Duodenal mucosa (tissue), 2 donors: Measurements from ENCODE around the gene PKIB.
"Not testable (repeated sequence)": the region's sequence is repeated elsewhere in the genome, so short reads cannot be mapped to it uniquely, and the experiment has no call there.

ENCODE experiments used
- H3K27ac ChIP-seq: one replicate; pipeline ENCODE4 v1.7.0; 2013; ENCODE audit warnings: low read depth, low read length
- H3K27me3 ChIP-seq, 2 donors: one replicate each; pipeline ENCODE4 v1.7.0; 2013; ENCODE audit warnings: low read length in 2 of 2, control low read depth in 1 of 2; ENCODE audit not compliant: insufficient read depth in 2 of 2, control insufficient read depth in 1 of 2
- H3K36me3 ChIP-seq, 2 donors: one replicate each; pipeline ENCODE4 v1.7.0; 2013; ENCODE audit warnings: low read length in 2 of 2, control low read depth in 1 of 2; ENCODE audit not compliant: insufficient read depth in 2 of 2, control insufficient read depth in 1 of 2
- H3K4me1 ChIP-seq, 2 donors: one replicate each; pipeline ENCODE4 v1.7.0; 2013; ENCODE audit warnings: low read length in 2 of 2, control low read depth in 1 of 2; ENCODE audit not compliant: insufficient read depth in 2 of 2, control insufficient read depth in 1 of 2
- H3K4me3 ChIP-seq, 2 donors: one replicate each; pipeline ENCODE4 v1.7.0; 2013; ENCODE audit warnings: low read length in 2 of 2, low read depth in 1 of 2
- H3K9ac ChIP-seq, 2 donors: one replicate each; pipeline ENCODE4 v1.7.0; 2013; ENCODE audit warnings: low read length in 2 of 2, low read depth in 1 of 2
- H3K9me3 ChIP-seq, 2 donors: one replicate each; pipeline ENCODE4 v1.7.0; 2013; ENCODE audit warnings: low read length in 2 of 2, control low read depth in 1 of 2; ENCODE audit not compliant: control insufficient read depth in 1 of 2

Gene PKIB

DNA sequence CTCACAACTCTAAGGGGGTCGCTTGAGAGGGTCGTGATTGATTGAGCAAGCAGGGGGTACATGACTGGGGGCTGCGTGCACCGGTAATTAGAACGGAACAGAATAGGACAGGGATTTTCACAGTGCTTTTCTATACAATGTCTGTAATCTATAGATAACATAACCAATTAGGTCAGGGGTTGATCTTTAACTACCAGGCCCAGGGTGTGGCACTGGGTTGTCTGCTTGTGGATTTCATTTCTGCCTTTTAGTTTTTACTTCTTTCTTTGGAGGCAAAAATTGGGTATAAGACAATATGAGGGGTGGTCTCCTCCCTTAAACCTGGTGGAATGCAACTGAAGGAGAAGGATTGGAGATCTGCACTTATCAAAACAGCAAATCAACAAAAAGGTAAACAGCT, 138.7 kb downstream of the PKIB start:
- H3K4me3 ChIP-seq, H3K36me3 ChIP-seq, H3K9ac ChIP-seq, H3K9me3 ChIP-seq, H3K27ac ChIP-seq, H3K27me3 ChIP-seq: not testable (repeated sequence)
- peaks cover 3 to 11% of the 10 kb centered on the region in 2 donors for H3K4me1 ChIP-seq

DNA sequence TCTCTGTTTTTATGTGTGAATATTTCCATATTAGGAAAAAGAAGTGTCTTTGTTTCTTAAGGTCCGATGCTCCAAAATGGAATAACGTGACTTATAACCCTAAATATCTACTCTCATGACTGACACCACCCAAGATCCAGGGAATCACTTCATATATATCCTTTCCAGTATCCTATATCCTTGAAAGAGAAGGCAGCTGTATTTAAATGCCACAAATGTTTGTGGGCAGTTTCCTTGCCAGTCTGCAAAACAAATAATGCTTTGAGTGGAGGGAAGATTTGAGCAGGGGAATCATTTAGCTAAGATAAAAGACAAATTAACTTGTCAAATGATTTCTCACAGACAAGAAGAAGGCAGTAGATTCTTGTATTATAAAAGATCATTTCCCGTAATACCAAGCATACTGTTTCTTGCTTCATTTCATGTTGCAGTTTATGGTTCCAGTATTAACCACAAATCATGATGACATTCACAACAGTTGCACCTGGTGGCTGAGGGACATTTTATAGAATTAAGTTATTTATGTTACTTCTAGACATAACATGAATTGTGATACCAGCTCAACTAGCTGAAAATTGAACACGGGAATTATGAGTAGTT, 139.3 kb downstream of the PKIB start:
- H3K27me3 ChIP-seq, result no peaks in the 10 kb centered on the region
- H3K27ac ChIP-seq, result no peak overlapping the region
- no peak overlapping the region for H3K4me3 ChIP-seq
- no peak overlapping the region for H3K9ac ChIP-seq
- peaks cover 3 to 11% of the 10 kb centered on the region in 2 donors for H3K4me1 ChIP-seq
- no peaks in the 10 kb centered on the region for H3K9me3 ChIP-seq
- no peaks in the 10 kb centered on the region for H3K36me3 ChIP-seq

DNA sequence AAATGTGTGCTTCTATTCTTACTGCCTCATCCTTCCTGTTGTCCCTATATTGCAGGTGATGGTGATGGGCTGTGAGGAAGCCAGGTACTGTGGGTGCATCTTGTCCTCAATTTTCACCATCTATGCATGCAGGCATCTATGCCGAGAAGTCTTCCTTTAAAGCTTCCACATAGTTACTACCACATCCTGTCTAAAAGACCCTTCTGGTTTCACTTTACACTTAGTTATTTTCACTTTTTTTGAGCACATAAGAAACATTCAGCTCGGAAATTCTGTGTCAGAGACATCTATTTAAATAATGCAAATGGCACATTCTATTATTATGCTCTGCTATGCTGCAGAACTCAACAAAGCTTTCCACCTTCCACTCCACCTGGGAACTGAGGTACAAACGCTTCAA, 141.1 kb downstream of the PKIB start:
- Histone ChIP-seq H3K4me3 (no peak overlapping the region), H3K36me3 (no peaks in the 10 kb centered on the region), H3K9ac (no peak overlapping the region), H3K27ac (no peak overlapping the region), H3K4me1 (peaks cover 3 to 11% of the 10 kb centered on the region in 2 donors), H3K27me3 (no peaks in the 10 kb centered on the region), H3K9me3 (no peaks in the 10 kb centered on the region)

DNA sequence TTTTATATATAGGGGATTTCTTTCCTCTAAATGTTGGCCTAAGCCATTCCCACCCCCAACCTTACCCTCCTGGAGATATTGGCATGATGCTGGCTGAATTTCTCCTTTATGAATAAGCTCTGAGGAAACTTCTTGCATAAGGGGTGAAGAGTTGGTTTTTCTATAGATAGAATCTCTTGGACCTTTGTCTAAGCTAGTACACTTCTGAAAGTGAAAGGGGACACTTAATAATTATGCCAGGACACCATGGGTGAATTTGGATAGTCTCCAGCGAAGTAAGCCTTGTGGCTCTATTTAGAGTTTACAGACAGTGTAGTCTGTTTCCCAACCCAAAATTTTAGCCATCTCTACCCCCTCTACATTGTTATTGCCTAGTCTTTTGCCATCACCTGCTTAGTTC, 142.3 kb downstream of the PKIB start:
- no peak overlapping the region for H3K27ac ChIP-seq
- H3K9ac ChIP-seq, result no peak overlapping the region
- H3K9me3 ChIP-seq, result no peaks in the 10 kb centered on the region
- peaks cover 3 to 11% of the 10 kb centered on the region in 2 donors for H3K4me1 ChIP-seq
- H3K4me3 ChIP-seq, result no peak overlapping the region
- no peaks in the 10 kb centered on the region for H3K27me3 ChIP-seq
- H3K36me3 ChIP-seq, result no peaks in the 10 kb centered on the region

DNA sequence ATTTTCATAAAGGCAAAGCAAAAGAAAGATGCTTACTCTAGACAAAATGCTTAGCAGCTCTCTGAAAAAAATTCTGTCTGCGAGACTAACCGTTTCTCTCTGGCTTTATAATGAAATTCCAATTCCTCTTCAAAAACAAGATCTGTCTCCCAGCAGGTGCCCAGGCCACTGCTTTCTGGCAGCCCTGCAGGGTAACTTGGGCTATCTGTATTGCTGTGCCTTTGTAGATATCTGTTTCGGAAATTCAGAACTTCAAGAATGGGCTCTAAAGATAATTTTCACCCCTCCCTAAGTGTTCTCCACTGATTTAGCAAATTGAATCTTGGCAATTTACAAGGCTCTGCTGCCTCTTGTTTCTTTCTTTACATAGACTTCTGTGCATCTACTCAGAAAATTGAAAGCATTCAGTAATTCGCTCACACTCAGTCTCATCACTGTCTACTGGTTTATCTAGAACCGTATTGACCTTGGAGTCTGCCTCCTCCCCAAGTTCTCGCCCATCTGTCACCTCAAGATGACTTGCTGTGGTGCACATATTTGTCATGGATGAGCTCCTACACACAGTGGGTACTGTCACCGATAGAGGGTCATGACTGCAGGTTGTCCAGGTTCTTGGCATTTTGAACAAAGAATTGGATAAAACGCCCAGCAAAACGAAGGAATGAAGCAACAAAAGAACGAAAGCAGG, 142.9 kb downstream of the PKIB start:
- Histone ChIP-seq H3K4me3 (peak overlapping the region in 1 of 2 donors; percentile 28), H3K9me3 (no peaks in the 10 kb centered on the region), H3K27me3 (no peaks in the 10 kb centered on the region), H3K36me3 (no peaks in the 10 kb centered on the region), H3K4me1 (peaks cover 3 to 11% of the 10 kb centered on the region in 2 donors), H3K9ac (no peak overlapping the region), H3K27ac (no peak overlapping the region)

DNA sequence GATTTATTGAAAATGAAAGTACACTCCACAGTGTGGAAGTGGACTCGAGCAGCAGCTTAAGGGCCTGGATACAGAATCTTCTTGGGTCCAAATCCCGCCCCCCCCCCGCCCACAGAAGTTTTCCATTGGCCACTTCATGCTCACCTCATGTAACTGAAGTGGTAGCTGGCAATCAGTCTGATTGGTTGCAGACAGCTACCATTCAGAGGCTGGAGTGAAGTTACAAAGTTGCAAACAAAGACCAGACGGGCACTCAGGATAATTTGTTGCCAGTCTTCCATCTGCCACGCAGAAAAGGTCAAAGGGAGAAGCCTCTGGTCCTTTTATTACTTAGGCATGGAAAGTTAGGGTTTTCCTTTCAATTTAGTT, 143.5 kb downstream of the PKIB start:
- no peak overlapping the region for H3K9ac ChIP-seq
- H3K36me3 ChIP-seq, result no peaks in the 10 kb centered on the region
- no peak overlapping the region for H3K4me3 ChIP-seq
- no peaks in the 10 kb centered on the region for H3K9me3 ChIP-seq
- peaks cover 3 to 11% of the 10 kb centered on the region in 2 donors for H3K4me1 ChIP-seq
- H3K27ac ChIP-seq, result no peak overlapping the region
- no peaks in the 10 kb centered on the region for H3K27me3 ChIP-seq

DNA sequence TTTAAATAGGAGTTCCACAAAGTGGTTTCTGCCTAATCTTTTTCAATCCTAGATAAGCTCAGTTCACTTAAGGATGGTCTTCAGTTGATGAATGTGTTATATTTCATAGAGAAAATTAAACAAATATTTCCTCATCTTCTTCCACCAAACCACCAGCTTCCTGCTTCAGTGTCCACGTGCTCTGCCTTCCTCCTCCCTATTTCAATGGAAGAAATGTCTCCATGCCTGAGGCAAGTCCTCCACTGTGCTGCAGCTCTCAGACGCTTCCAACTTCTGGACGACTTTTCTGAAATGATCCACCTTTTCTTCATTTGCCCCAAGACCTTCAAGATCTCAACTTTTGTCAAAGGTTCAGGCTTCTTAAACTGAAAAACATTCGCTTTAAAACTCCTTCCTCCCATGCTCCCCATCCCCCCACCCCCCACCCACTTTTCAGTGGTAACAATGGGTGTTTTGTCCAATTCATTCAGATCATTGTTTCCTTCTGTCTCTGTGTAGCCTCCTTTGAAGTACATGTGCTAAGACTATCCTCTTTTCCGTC, 144.1 kb downstream of the PKIB start:
- H3K27ac ChIP-seq, result no peak overlapping the region
- H3K9ac ChIP-seq, result no peak overlapping the region
- H3K4me3 ChIP-seq, result no peak overlapping the region
- peaks cover 2 to 9% of the 10 kb centered on the region in 2 donors for H3K4me1 ChIP-seq
- no peaks in the 10 kb centered on the region for H3K36me3 ChIP-seq
- H3K9me3 ChIP-seq, result no peaks in the 10 kb centered on the region
- no peaks in the 10 kb centered on the region for H3K27me3 ChIP-seq

DNA sequence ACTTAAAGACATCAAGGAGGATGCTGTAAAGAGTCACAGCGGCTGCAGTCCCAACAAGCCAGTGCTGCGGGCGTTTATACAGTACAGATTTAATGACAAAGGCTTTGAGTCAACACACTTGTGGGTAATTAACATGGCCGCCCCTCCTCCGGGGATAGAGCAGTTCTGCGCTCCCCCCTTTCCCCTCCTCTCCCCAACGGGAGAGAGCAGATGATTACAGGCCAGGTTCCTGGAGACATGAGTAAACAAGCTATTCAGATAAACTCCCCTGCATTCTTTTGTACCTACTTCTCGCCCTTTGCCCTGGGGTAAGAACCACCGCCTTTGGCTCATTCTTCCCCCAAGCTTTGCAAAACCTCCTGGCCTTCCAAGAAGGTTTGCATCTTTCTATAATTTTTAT, 145.7 kb downstream of the PKIB start:
- Histone ChIP-seq H3K27me3 (no peaks in the 10 kb centered on the region), H3K36me3 (no peaks in the 10 kb centered on the region), H3K4me1 (peaks cover 0 to 5% of the 10 kb centered on the region in 2 donors), H3K9ac (no peak overlapping the region), H3K4me3 (no peak overlapping the region), H3K9me3 (no peaks in the 10 kb centered on the region), H3K27ac (no peak overlapping the region)

DNA sequence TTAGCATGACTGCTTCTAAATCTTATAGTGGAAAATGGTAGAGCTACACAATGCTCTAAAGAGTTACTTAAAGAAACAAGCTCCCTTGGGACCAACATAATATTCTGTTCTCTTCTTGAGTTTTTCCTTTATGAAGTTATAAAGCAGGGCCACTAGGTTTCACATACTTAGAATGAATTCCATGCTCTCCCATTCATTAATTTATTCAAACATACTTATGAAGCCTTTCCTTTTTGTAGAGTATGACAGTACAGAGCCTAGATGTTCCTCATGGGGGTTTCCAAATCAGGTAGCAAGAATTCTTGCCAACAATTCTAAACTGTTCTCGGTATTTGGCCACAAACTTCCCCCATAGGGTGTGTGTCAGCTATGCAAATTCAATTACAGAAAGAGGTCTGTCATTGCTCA, 148.7 kb downstream of the PKIB start:
- no peaks in the 10 kb centered on the region for H3K4me1 ChIP-seq
- no peaks in the 10 kb centered on the region for H3K36me3 ChIP-seq
- H3K27me3 ChIP-seq, result no peaks in the 10 kb centered on the region
- no peak overlapping the region for H3K9ac ChIP-seq
- H3K27ac ChIP-seq, result no peak overlapping the region
- no peaks in the 10 kb centered on the region for H3K9me3 ChIP-seq
- no peak overlapping the region for H3K4me3 ChIP-seq

DNA sequence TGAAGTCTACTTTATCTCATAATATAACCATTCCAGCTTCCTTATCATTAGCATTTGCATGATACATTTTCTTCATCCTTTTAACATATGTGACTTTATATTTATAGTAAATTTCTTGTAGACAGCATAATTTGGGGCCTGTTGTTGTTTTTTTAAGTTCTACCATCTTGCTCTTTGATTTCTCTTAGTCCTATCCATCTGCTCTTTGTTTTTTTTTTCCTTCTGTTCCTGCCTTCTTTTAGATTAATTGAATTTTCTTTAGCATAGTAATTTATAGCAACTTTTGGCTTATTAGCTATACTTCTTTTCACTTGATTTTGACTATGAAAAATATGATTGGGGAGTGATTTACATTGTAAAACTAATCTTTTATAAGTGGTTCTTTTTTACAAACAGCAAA, 150.1 kb downstream of the PKIB start:
- Histone ChIP-seq H3K4me3 (no peak overlapping the region), H3K27me3 (no peaks in the 10 kb centered on the region), H3K9ac (no peak overlapping the region), H3K36me3 (no peaks in the 10 kb centered on the region), H3K27ac (no peak overlapping the region), H3K4me1 (no peaks in the 10 kb centered on the region), H3K9me3 (no peaks in the 10 kb centered on the region)
